H1 (cell line): ENCODE results near the gene VGF. TPM values are rescaled to one million over a fixed set of nuclear protein-coding genes. Genes with fewer than 3 reads are reported as not detected.

Experiments used
- BRCA1 ChIP-seq: IDR thresholded peaks from 2 replicates; pipeline ENCODE4 v1.6.1; 2012; ENCODE audit warnings: low read depth, low read length, improper control_type of control experiment
- CHD2 ChIP-seq: IDR thresholded peaks from 2 replicates; pipeline ENCODE4 v1.6.1; 2012; ENCODE audit warnings: low read length, improper control_type of control experiment
- CHD7 ChIP-seq: fragments of 300-600 bp; sonication (generic); IDR thresholded peaks from 2 replicates; pipeline ENCODE4 v1.7.1; 2012; ENCODE audit warnings: low read length, moderate library complexity, mild to moderate bottlenecking, inconsistent platforms; ENCODE audit not compliant: insufficient replicate concordance
- FOSL1 ChIP-seq: IDR thresholded peaks from 2 replicates; pipeline ENCODE4 v1.6.1; 2011; ENCODE audit warnings: mild to moderate bottlenecking, low read depth, low read length, moderate library complexity; ENCODE audit not compliant: insufficient read depth
- MAX ChIP-seq: IDR thresholded peaks from 2 replicates; pipeline ENCODE4 v1.6.1; 2012; ENCODE audit warnings: inconsistent platforms
- SP2 ChIP-seq: IDR thresholded peaks from 2 replicates; pipeline ENCODE4 v1.6.1; 2012; ENCODE audit warnings: mild to moderate bottlenecking, low read length, inconsistent platforms
- SUZ12 ChIP-seq: fragments of 200-600 bp; sonication (generic); IDR thresholded peaks from 2 replicates; pipeline ENCODE4 v1.6.1; 2012; ENCODE audit warnings: mild to moderate bottlenecking, inconsistent platforms, low read length, moderate library complexity, mixed read lengths
- polyA plus RNA-seq, 7 experiments: library from polyadenylated mRNA; depleted of rRNA in 3 of 7; stranded (reverse) in 5 of 7; unstranded in 2 of 7; fragments of >200 nt in 5 of 7; fragments of 200-250 nt in 2 of 7; gene quantifications; 1 replicate in 5 of 7; 2 replicates in 1 of 7; 4 replicates in 1 of 7; pipeline versions ENCODE4 v1.2.1 to v1.2.3, GENCODE V29; 2011 to 2013; ENCODE audit warnings: missing spikeins in 2 of 7, mixed read lengths in 2 of 7
- total RNA-seq: library from RNA; stranded (reverse); fragmentation: NEBNext Ultra II Directional; extraction: Animal tissue kit (Norgen Biotek cat#: 25700); gene quantifications from 2 replicates; pipeline ENCODE4 v1.2.1, GENCODE V29; 2021

The VGF gene
- total and polyA plus RNA-seq, 2 of the 8 experiments (the other 6 are each of a cell fraction or from before 2014, with no cell fraction given) = 1.6 to 7.0 TPM

GRCh38 chr7:101115215-101115614, 50.2 kb downstream of the VGF start (continued):
- TF ChIP-seq CHD7 = no peak
- no peak for TF ChIP-seq MAX
- TF ChIP-seq SUZ12 = no peak
- no peak for TF ChIP-seq CHD2
- TF ChIP-seq FOSL1 = no peak
- TF ChIP-seq SP2 = no peak
- TF ChIP-seq BRCA1 = no peak
